Vagina (tissue), 2 donors: ENCODE results near the gene PTGR3.

Experiments used
- POLR2A ChIP-seq, 2 donors: fragments of 450-650 bp; IDR thresholded peaks; one replicate each; pipeline ENCODE4 v1.6.1; 2017; ENCODE audit warnings: antibody characterized with exemption in 2 of 2, mild to moderate bottlenecking in 2 of 2, moderate library complexity in 2 of 2
- POLR2AphosphoS5 ChIP-seq, 2 donors: sonication (generic); formaldehyde crosslinking; IDR thresholded peaks; one replicate each; pipeline ENCODE4 v1.9.0; 2017; ENCODE audit warnings: antibody characterized with exemption in 2 of 2, mild to moderate bottlenecking in 2 of 2, low read depth in 1 of 2; ENCODE audit not compliant: insufficient read depth in 1 of 2
- TF ChIP-seq, protein P1 (sequence below), 3 experiments: fragments of 450-650 bp in 2 of 3; fragments of 200-600 bp in 1 of 3; sonication (generic) in 1 of 3; IDR thresholded peaks; one replicate each; pipeline ENCODE4 v1.5.1; 2017 to 2019; ENCODE audit warnings: antibody characterized with exemption in 3 of 3, mild to moderate bottlenecking in 2 of 3, moderate library complexity in 2 of 3

DNA sequence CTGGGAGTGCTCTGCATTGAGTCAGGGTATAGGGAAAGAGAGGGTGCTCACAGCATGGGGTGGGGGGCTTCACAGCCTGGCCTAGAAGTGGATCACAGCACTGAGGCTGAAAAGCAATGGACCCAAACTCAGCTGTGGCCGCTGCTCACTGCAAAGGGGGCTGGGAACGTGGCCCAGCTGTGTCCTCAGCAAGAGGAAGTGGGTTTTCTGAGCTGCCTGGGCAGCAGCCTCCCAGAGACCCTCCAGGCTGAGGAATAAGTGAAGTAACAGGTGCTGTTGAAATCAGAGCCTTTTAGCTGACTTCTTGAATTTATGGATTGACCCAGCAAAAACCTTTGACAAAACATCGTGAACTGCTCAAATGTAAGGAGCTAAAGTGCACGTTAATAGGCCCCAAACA, 35.2 kb downstream of the PTGR3 start:
- TF ChIP-seq POLR2AphosphoS5 (IDR thresholded peaks at IDR 0.05; ENCODE audit: insufficient read depth in 1 of 2, low read depth in 1 of 2): no peak
- TF ChIP-seq, protein P1, sequence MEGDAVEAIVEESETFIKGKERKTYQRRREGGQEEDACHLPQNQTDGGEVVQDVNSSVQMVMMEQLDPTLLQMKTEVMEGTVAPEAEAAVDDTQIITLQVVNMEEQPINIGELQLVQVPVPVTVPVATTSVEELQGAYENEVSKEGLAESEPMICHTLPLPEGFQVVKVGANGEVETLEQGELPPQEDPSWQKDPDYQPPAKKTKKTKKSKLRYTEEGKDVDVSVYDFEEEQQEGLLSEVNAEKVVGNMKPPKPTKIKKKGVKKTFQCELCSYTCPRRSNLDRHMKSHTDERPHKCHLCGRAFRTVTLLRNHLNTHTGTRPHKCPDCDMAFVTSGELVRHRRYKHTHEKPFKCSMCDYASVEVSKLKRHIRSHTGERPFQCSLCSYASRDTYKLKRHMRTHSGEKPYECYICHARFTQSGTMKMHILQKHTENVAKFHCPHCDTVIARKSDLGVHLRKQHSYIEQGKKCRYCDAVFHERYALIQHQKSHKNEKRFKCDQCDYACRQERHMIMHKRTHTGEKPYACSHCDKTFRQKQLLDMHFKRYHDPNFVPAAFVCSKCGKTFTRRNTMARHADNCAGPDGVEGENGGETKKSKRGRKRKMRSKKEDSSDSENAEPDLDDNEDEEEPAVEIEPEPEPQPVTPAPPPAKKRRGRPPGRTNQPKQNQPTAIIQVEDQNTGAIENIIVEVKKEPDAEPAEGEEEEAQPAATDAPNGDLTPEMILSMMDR (IDR thresholded peaks at IDR 0.05): no peak
- TF ChIP-seq POLR2A (IDR thresholded peaks at IDR 0.05): no peak
